Glutamatergic neuron (in vitro differentiated cells): Measurements from ENCODE around the gene TRAPPC6A. TPM values are rescaled to one million over a fixed set of nuclear protein-coding genes. Genes with fewer than 3 reads are reported as not detected.

Experiments
- DNase-seq: peaks from one replicate; pipeline ENCODE4 v3.0.0; 2022
- H3K27ac Mint-ChIP-seq: one replicate; pipeline ENCODE4 v1.8.0; 2020; ENCODE audit warnings: mild to moderate bottlenecking, mixed read lengths, inconsistent platforms; ENCODE audit not compliant: unreplicated experiment
- H3K27me3 Mint-ChIP-seq: one replicate; pipeline ENCODE4 v1.8.0; 2020; ENCODE audit warnings: mild to moderate bottlenecking, moderate library complexity, mixed read lengths, inconsistent platforms; ENCODE audit not compliant: unreplicated experiment
- H3K36me3 Mint-ChIP-seq: one replicate; pipeline ENCODE4 v1.8.0; 2020; ENCODE audit warnings: mild to moderate bottlenecking, mixed read lengths, inconsistent platforms; ENCODE audit not compliant: unreplicated experiment
- H3K4me1 Mint-ChIP-seq: one replicate; pipeline ENCODE4 v1.8.0; 2020; ENCODE audit warnings: mild to moderate bottlenecking, low read depth, mixed read lengths, inconsistent platforms; ENCODE audit not compliant: unreplicated experiment
- H3K4me3 Mint-ChIP-seq: one replicate; pipeline ENCODE4 v1.8.0; 2020; ENCODE audit warnings: mild to moderate bottlenecking, mixed read lengths, inconsistent platforms; ENCODE audit not compliant: unreplicated experiment
- H3K9me3 Mint-ChIP-seq: one replicate; pipeline ENCODE4 v1.8.0; 2020; ENCODE audit warnings: mild to moderate bottlenecking, moderate library complexity, mixed read lengths, inconsistent platforms; ENCODE audit not compliant: unreplicated experiment
- CTCF ChIP-seq: fragments of 200-600 bp; sonication (generic); IDR thresholded peaks from one replicate; pipeline ENCODE4 v1.5.0; 2021; ENCODE audit not compliant: partially characterized antibody, unreplicated experiment
- total RNA-seq: library from RNA; stranded (reverse); fragmentation: NEBNext Ultra II Directional; extraction: Animal tissue kit (Norgen Biotek cat#: 25700); gene quantifications from one replicate; pipeline ENCODE4 v1.2.1, GENCODE V29; 2021; ENCODE audit not compliant: unreplicated experiment

The TRAPPC6A gene
- total RNA-seq, 1 donor from 2014 or later: 31.6 TPM

GRCh38 chr19:45146741-45147205 is 31.3 kb downstream of the TRAPPC6A start:
- H3K4me1 Mint-ChIP-seq: peaks cover 6% of the 10 kb centered on the region
- H3K27ac Mint-ChIP-seq: no peak overlapping the region
- no peak overlapping the region for H3K4me3 Mint-ChIP-seq

GRCh38 chr19:45146251-45146650 is 31.8 kb downstream of the TRAPPC6A start:
- Mint-ChIP-seq H3K4me3 (no peak overlapping the region), H3K27me3 (peaks cover 2% of the 10 kb centered on the region), H3K36me3 (no peaks in the 10 kb centered on the region), H3K9me3 (peaks cover 15% of the 10 kb centered on the region), H3K4me1 (peaks cover 6% of the 10 kb centered on the region), H3K27ac (no peak overlapping the region)
- no peak for DNase-seq
- no peak for TF ChIP-seq CTCF

More at GRCh38 chr19:45146741-45147205, 31.3 kb downstream of the TRAPPC6A start:
- H3K9me3 Mint-ChIP-seq: peaks cover 15% of the 10 kb centered on the region
- peaks cover 2% of the 10 kb centered on the region for H3K27me3 Mint-ChIP-seq
- DNase-seq: no peak
- H3K36me3 Mint-ChIP-seq: no peaks in the 10 kb centered on the region
- no peak for TF ChIP-seq CTCF

GRCh38 chr19:45145270-45146189 is 32.5 kb downstream of the TRAPPC6A start:
- H3K4me1 Mint-ChIP-seq: peaks cover 6% of the 10 kb centered on the region
- no peak for DNase-seq
- no peak overlapping the region for H3K27ac Mint-ChIP-seq
- H3K4me3 Mint-ChIP-seq: no peak overlapping the region
- no peak for TF ChIP-seq CTCF
- no peaks in the 10 kb centered on the region for H3K36me3 Mint-ChIP-seq
- peaks cover 2% of the 10 kb centered on the region for H3K27me3 Mint-ChIP-seq
- H3K9me3 Mint-ChIP-seq: peaks cover 15% of the 10 kb centered on the region

GRCh38 chr19:45144431-45145269 is 33.4 kb downstream of the TRAPPC6A start:
- Mint-ChIP-seq H3K4me1 (peaks cover 6% of the 10 kb centered on the region), H3K4me3 (no peak overlapping the region), H3K27me3 (peaks cover 2% of the 10 kb centered on the region), H3K9me3 (peaks cover 15% of the 10 kb centered on the region), H3K36me3 (no peaks in the 10 kb centered on the region), H3K27ac (no peak overlapping the region)
- DNase-seq: no peak
- no peak for TF ChIP-seq CTCF
